HG03432 (cell line): ENCODE results near the gene VPS37B.
"Not testable (repeated sequence)": the region's sequence is repeated elsewhere in the genome, so short reads cannot be mapped to it uniquely, and the experiment has no call there.

Experiments used
- ATAC-seq: cut with Tn5 transposase; IDR thresholded peaks from one replicate; pipeline ENCODE4 v1.9.1; 2021; ENCODE audit warnings: mild to moderate bottlenecking, moderate library complexity; ENCODE audit not compliant: unreplicated experiment

VPS37B gene, protein sequence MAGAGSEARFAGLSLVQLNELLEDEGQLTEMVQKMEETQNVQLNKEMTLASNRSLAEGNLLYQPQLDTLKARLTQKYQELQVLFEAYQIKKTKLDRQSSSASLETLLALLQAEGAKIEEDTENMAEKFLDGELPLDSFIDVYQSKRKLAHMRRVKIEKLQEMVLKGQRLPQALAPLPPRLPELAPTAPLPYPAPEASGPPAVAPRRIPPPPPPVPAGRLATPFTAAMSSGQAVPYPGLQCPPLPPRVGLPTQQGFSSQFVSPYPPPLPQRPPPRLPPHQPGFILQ

DNA sequence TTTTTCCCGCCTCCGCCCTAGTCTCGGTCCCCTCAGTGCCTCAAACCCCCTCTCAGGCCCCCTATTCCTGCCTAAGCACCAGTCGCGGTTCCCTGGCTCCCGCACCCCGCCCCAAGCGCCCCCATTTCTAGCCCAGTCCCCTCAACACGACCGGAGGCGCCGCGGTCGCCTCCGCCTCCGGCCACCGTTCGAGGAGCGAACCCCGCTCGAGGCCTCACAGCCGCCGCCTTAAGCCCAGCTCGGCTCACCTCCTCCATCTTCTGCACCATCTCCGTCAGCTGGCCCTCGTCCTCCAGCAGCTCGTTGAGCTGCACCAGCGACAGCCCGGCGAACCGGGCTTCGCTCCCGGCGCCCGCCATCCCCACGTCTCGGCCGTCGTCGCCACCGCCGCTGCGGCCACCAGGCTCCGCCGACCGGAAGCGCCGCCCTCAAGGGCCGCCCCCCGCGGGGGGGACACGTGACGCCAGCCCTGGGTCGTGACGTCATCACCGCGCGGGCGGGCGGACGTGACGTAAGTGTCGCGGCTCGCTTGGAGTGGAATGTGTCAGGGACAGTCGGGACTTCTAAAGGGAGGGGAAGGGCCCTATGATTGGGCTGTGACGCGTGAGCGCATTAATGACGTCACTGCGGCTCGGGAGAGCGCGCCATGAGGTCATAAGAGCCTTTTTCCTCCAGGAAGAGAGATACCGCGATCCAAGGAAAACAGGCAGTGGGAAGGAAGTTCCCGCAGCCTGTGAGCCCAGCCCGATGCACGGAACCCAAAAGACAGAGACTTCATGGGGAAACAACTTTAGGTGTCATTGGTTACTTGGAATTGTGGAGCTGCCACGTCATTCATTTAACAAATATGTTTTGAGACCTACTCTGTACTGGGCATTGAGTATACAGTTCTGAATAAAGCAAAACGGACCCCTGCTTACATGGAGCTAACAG lies at the start of gene VPS37B:
Gene VPS37B, minus strand, starts transcription at position 421 of the 933 bp plus-strand sequence. Its CDS starts 62 bp downstream, at position 359.
- ATAC-seq: peak; percentile 65

GRCh38 chr12:122944605-122945592 lies 49.0 kb upstream of the VPS37B start:
- ATAC-seq: no peak

DNA sequence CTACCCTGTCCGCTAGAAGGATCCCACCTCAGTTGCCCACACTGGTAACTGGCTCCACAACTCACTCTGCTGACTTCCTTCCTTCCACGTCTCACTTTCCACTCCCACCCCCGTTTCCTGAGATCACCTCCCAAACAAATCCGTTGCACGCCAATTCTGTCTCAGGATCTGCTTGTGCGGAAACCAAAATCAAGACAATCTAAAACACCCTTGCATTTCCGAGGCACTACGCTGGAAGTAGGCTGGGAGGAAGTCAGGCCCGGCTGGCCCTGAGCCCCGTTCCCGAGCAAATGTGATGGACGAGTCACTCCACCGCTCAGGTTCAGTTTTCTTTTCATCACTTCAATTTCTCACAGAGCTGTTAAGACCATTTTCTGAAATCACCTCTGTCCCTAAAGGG lies 47.3 kb upstream of the VPS37B start:
- no peak for ATAC-seq

DNA sequence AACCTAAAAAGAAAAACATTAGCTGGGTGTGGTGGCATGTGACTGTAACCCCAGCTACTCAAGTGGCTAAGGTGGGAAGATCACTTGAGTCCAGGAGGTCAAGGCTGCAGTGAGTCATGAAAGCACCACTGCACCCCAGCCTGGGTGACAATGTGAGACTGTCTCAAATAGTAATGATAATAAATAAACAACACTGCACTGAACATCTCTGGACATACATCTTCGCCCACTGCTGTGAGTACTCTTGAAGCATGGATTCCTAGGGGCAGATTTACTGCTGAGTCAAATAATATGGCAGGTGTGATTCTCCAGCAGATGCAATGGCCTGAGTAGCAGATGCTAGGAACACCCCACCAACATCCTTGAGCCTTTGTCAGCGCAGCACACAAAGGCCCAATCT lies 46.7 kb upstream of the VPS37B start:
- ATAC-seq: no peak

GRCh38 chr12:122941351-122941750 lies 45.4 kb upstream of the VPS37B start:
- ATAC-seq: not testable (repeated sequence)

GRCh38 chr12:122939125-122939524 lies 43.2 kb upstream of the VPS37B start:
- no peak for ATAC-seq

- ATAC-seq: no peak
Observed at GRCh38 chr12:122937622-122938091, 41.7 kb upstream of the VPS37B start.

DNA sequence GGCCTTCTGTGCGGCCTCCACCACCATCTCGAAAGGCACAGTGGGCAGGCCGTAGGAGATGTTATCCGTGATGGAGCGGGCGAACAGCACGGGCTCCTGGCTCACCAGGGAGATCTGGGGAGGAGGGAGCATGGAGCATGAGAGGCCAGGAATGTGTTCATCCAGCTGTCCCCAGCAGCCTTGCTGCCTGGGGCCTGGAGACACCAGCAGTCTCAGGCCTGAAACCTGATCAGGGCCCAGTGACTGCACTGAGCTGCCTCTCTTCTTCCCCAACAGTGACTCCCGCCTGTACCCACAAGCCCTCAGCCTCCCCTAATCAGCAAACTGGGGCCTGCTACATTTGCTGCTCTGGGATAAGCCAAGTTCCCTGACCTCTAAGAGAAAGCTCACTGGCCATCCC lies 39.4 kb upstream of the VPS37B start:
- no peak for ATAC-seq

GRCh38 chr12:122934722-122935121 lies 38.8 kb upstream of the VPS37B start:
- ATAC-seq: no peak

DNA sequence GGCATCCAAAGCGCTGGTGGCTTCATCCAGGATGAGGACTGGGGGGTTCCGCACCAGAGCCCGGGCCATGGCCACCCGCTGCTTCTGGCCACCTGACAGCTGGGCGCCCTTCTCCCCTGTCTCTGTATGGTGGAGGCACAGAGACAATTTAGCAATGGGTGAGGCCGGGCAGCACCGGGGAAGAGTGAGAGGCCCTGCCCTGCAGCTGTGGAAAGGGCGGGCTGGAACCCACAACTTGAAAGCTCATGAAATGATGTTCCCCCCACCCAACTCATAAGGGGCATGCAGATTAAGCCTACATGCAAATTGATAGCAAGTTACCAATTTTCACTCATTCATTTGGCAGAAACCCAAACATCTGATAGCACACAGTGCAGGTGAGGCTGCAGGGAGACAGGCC lies 36.3 kb upstream of the VPS37B start:
- no peak for ATAC-seq

DNA sequence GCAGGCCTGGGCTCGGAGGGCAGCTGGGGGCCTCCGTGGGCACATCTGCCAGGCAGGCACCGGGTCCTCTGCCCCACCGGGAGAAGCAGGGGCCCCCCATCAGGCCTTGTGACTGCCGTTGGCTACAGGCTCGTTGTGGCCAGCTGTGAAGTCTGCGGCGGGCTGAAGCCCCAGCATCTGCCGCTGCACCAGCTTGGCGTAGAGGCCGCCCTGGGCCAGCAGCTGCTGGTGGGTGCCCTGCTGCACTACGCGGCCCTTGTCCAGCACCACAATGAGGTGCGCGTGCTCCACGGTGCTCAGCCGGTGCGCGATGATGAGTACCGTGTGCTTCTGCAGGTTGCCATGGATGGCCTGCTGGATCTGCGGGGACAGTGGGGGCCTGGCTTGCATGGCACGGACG lies 33.9 kb upstream of the VPS37B start:
- no peak for ATAC-seq

DNA sequence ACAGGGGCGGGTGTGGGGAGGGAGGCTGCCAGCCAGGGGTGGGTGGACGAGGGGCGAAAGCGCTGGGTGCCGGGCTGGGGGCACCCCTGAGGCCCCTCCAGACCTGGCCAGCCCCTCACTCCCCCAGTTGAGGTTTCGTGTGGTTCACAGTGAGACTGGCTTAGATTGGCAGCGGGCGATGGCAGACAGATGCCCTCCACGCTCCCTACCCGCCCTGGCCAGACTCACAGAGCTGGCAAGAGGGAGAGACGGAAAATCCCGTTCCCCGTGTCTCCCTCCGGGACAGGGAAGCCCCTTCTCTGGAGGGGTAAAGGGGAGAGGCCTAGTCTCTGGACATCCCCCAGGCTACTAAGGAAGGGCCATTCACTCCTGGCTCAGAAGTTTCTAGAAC lies 33.2 kb upstream of the VPS37B start:
- ATAC-seq: no peak

DNA sequence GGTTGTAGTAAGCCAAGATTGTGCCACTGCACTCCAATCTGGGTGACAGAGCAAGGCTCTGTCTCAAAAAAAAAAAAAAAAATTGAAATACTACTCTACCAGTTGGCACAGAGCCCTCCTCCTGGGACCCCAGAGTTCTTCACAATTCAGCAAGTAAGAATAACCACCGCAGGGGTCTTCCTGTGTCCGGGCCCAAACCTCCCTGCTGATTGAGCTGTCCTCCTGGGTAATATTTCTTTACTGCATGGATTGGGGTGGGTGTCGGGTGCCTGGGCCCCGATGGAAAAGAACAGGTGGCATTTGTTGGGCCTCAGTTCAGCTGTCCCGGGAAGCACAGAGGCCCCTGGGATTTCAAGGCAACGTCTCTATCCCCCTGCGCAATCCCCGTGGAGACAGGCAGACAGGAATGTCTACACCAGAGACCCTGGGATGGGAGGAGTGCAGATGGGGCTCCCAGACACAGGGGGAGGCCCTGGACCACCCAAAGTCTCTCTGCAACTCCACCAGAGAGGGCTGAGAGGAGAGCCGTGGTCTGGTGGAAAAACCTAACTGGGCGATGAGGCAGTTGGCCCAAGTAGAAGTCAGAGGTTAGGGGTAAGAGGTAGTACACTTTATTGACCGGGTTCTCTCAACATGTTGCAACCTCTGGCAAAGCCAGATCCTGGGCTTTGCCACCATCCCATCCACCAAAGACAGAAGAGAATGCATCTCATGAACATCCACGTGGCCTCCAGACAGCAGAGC lies 32.7 kb upstream of the VPS37B start:
- no peak for ATAC-seq

DNA sequence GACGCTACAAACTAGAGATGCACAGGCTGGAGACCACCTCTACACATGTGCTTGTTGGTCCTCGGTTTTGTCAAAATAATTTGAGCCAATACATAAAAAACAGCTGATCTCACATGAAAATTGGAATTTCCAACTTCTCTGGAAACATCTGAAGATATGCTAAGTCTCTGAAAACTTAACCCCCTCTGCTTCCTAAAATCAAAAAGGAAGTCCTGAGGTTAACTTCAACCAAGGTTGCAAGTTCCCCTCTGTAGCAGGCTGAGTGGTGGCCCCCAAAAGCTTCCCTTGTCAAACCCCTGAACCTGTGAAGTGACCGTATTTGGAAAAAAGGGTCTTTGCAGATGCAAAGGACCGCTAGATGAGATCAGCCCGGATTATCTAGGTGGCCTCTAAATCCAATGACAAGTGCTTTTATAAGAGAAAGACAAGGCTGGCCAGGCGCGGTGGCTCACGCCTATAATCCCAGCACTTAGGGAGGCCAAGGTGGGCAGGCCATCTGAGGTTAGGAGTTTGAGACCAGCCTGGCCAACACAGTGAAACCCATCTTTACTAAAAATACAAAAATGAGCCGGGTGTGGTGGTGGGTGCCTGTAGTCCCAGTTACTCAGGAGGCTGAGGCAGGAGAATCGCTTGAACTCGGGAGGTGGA lies 32.0 kb upstream of the VPS37B start:
- ATAC-seq: no peak

- ATAC-seq: no peak
Observed at GRCh38 chr12:122921917-122922316, 26.0 kb upstream of the VPS37B start.

GRCh38 chr12:122920687-122921086 lies 24.8 kb upstream of the VPS37B start:
- ATAC-seq: no peak

GRCh38 chr12:122918827-122919226 lies 22.9 kb upstream of the VPS37B start:
- no peak for ATAC-seq

DNA sequence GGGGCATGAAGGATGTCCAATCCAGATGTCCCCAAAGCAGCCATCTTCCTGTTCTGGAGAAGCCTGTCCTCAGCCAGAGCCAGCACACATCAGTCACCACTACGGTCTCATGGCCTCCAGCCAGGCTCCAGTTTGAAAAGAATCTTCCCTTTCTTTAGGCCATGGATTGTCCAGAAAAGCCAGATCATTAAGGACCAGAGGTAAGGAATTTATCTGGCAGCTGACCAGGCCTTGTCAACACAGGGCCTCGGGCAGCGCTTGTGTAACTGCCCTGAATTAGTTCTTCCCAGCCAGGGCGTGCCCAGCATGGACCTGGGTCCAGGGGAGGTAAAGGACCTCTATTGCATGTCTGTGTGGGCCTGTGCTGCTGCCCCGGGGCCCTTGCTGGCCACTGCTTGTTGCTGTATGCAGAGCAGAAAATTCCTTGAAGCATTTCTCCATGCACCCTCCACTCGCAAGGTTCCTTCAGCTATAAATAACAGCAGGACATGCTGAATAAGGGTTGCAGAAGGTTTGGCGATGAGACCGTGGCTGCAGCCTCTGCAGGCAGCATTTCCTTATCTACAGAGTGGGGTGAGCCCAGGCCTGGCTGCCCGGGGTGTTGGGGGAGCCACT lies 21.7 kb upstream of the VPS37B start:
- ATAC-seq: no peak
